ENCODE data around the gene SCNN1G.
A peak's percentile ranks its signal among the peaks of the same experiment; 100 is the strongest.

GRCh38 chr16:23182206-23182678 is 303 bp upstream of the SCNN1G start:
- TF ChIP-seq CTCF (IDR thresholded peaks at IDR 0.05) (peak; percentile 25 to 48 (median 41)), EP300 (IDR thresholded peaks at IDR 0.05) (no peak)

All from ovary (tissue), 3 donors.